ENCODE results near the gene TRMT10A.
A peak's percentile ranks its signal among the peaks of the same experiment; 100 is the strongest.
"Not testable (repeated sequence)": the region's sequence is repeated elsewhere in the genome, so short reads cannot be mapped to it uniquely, and the experiment has no call there.

Gene TRMT10A

GRCh38 chr4:99540277-99540939, 23.4 kb downstream of the TRMT10A start:
- DNase-seq, result no peak

- no peak for DNase-seq
Observed at GRCh38 chr4:99537674-99538073, 26.2 kb downstream of the TRMT10A start.

- DNase-seq, result no peak
Observed at GRCh38 chr4:99536848-99537247, 27.0 kb downstream of the TRMT10A start.

GRCh38 chr4:99536271-99536670, 27.6 kb downstream of the TRMT10A start:
- DNase-seq, result peak; percentile 28

GRCh38 chr4:99534699-99535098, 29.1 kb downstream of the TRMT10A start:
- not testable (repeated sequence) for DNase-seq

- no peak for DNase-seq
Observed at GRCh38 chr4:99529956-99530355, 33.9 kb downstream of the TRMT10A start.

- DNase-seq, result no peak
Observed at GRCh38 chr4:99529228-99529627, 34.6 kb downstream of the TRMT10A start.

GRCh38 chr4:99518601-99519295, 45.1 kb downstream of the TRMT10A start:
- DNase-seq, result no peak

GRCh38 chr4:99510721-99511120, 53.1 kb downstream of the TRMT10A start, which contains the start of gene C4orf17:
TSS of gene C4orf17 (plus strand) at chr4:99511021. CDS start at chr4:99513082, 2,061 bp downstream.
- no peak for DNase-seq

GRCh38 chr4:99507762-99508161, 56.1 kb downstream of the TRMT10A start:
- no peak for DNase-seq

GRCh38 chr4:99507349-99507748, 56.5 kb downstream of the TRMT10A start:
- no peak for DNase-seq

GRCh38 chr4:99506781-99507180, 57.1 kb downstream of the TRMT10A start:
- DNase-seq, result no peak

- peak; percentile 6 for DNase-seq
Observed at GRCh38 chr4:99504804-99505502, 58.9 kb downstream of the TRMT10A start.
